ENCODE data around the gene PDE8B.
A peak's percentile ranks its signal among the peaks of the same experiment; 100 is the strongest.
"Not testable (repeated sequence)": the region's sequence is repeated elsewhere in the genome, so short reads cannot be mapped to it uniquely, and the experiment has no call there.

Gene PDE8B

DNA sequence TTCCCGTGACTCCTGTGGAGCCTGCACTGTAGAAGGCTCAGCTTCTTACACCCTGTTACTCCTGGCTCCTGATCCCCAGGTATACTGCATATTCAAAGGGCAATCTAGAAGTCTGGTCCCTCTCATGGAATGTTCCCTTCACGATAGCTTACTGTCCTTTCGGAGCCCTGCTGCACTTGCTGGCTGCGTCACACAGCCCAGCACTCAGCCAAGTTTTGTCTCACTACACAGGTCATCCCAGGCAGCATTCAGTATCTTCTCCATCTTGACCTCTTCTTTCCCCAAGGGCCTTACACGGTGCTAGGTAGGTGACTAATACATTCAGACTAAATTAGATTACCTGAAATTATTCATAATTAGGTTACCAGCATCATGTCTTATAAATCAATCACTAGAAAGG lies 157.9 kb downstream of the PDE8B start:
- DNase-seq, result no peak

DNA sequence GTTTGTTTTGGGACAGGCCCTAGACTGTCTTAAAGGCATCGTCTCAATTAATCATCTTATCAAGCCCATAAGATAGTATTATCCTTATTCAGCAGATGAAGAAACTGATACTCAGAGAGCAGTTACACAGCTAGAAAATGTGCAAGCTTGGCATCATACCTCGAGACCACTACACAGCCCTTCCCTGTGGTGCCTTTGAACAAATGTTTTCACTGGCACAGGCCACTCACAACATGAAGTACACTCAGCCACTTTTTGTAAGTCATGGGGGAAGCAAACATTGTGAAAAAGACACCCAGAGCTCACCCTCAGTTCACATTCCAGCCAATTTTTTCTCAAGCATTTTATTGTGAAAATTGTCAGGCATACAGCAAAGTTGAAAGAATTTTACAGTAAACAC lies 159.1 kb downstream of the PDE8B start:
- DNase-seq, result no peak

DNA sequence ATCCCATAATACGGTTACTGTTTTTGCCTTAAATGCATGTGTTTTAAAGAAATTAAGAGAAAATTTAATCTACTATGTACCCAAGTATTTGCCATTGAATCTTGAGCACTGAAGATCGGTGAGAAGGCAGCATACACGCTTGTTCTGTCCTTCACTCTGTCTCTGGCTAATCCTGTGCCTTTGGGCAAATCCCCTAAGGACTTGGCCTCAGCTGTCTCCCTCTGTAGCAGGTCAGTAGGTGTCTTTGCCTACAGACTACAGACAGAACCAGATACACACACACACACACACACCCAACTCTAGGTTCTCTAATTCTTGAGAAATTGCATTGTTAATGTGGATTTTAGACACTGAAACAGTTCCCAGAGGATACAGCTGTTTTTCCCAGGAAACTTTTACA lies 164.2 kb downstream of the PDE8B start:
- no peak for DNase-seq

DNA sequence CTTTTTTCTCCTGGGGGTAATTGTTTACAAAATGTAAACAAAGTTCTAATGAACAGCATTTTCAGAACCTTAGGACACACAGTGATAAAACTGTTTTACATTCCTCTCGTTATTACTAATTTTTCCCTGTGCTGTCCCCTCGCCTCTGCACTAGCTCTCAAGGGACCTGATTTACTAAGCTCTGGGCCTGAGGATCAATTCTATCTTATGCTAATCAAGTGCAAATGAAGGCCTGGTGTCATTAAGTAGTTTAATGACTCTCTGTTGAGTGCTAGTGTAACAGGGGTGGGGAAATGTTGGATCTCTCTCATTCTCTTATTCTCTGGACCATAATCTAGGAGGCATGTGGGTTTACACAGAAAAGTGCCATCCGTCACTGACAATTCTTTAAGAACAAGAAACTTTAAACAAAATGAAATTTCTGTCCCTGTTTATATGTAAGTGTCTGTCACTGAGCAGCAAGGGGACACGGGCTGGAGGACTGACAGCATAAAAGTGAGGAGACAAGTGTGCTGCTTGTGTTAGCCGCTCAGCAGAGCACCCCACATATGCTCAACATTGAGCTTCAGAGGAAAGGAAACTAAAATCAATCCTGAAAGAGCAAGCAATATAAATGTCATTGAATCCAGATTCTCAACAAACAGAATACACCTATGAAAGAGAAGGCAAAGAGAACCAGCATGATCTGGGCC lies 166.3 kb downstream of the PDE8B start:
- DNase-seq, result no peak

DNA sequence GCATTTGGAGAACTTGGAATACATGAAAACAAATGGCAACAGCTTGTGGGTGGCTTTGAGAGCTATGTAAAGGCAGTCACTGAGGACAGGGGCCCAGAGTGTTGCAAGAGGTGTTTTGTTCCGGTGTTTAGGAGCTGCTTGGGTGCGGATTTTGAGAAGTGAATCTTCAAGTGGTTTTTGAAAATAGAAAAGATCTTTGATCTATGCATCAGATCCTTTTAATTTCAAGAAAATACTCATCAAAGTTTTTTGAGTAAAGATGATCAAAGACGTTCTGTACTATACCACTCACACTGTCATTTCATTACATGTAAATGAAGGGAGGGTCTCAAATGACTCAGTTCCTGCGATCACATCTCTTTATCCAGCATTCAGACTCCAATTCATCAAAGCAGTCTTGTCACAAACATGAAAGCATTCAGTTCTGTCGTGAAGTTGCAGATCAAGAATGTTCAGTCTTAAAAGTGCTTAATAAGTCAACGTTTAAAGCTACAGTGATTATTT lies 169.1 kb downstream of the PDE8B start:
- no peak for DNase-seq

DNA sequence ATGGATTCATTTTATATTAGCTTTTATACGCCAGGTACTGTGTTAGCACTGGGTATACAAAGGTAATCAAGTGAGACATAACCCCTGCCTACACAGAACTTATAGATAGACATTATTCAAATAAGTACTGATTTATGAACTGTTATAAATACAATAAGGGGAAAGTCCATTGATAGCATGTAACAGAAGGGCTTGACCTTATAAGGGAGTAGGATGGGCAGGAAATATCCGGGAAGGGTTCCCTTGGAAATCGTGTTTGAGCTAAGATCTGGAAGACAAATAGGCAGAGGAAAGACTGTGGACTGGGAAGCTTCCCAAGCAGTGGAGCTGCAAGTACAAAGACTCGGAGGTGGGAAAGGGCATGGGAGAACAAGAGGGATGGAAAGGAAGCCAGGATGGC lies 170.2 kb downstream of the PDE8B start:
- no peak for DNase-seq

DNA sequence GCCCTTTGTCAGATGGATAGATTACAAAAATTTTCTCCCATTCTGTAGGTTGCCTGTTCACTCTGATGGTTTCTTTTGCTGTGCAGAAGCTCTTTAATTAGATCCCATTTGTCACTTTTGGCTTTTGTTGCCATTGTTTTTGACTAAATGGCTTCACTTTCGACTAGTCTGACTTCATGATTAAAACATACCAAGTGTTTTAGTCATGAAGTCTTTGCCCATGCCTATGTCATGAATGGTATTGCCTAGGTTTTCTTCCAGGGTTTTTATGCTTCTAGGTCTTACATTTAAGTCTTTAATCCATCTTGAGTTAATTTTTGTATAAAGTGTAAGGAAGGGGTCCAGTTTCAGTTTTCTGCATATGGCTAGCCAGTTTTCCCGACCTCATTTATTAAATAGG lies 172.9 kb downstream of the PDE8B start:
- not testable (repeated sequence) for DNase-seq

DNA sequence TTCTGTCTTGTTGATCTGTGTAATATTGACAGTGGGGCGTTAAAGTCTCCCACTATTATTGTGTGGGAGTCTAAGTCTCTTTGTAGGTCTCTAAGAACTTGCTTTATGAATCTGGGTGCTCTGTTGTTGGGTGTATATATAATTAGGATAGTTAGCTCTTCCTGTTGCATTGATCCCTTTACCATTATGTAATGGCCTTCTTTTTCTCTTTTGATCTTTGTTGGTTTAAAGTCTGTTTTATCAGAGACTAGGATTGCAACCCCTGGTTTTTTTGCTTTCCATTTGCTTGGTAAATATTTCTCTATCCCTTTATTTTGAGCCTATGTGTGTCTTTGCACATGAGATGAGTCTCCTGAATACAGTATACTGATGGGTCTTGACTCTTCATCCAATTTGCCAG lies 175.9 kb downstream of the PDE8B start:
- not testable (repeated sequence) for DNase-seq

DNA sequence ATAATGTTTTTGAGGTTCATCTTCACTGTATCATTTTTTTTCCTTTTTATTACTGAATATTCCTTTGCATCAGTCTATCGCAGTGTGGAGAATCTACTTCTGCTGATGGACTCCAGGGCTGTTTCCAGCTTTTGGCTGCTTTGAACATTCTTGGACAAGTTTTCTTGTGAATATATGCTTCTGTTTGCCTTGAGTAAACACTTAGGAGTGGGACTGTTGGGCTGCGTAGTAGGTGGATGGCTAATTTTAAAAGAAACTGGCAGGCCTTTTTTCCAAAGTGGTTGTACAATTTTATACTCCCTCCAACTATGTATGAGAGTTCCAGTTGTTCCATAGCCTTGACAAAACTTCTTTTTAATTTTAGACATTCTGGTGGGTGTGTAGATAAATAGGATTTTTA lies 179.3 kb downstream of the PDE8B start:
- DNase-seq, result no peak

DNA sequence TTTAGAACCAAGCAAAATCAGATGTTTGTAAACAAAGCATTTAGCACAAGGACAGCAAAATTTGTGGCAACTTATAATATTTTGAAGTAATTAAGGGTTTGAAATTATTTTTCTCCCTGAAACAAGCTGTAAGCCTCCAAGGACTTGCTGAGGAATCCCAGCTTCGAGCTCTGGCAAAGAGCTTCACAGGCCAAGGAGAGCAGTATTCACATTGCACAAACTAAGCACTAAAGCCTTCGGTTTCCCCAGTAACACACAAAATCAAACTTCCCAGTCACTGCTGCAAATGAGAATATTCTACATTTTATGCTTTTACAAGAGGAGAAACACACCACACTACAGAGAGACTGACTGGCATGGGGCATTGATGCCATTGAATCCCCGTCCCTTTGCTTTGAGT lies 179.7 kb downstream of the PDE8B start:
- no peak for DNase-seq

DNA sequence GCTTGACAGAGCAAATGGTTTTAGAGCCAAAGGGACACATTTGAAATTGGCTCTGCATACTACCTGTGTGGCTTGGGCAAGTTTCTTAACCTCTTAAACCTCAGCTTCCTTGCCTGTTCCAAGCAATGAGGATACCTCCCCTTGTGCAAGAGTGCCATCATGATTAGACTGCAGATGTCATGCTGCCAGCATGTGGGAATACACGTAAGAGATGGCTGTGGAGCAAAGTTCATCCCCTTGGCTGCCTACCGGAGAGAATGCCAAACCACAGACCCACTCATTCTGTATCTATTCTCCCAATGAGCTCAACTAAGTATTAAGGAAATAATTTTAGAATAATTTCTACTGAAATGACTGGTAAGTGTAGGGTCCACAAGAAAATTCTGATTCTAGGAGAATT lies 180.3 kb downstream of the PDE8B start:
- peak; percentile 56 for DNase-seq

DNA sequence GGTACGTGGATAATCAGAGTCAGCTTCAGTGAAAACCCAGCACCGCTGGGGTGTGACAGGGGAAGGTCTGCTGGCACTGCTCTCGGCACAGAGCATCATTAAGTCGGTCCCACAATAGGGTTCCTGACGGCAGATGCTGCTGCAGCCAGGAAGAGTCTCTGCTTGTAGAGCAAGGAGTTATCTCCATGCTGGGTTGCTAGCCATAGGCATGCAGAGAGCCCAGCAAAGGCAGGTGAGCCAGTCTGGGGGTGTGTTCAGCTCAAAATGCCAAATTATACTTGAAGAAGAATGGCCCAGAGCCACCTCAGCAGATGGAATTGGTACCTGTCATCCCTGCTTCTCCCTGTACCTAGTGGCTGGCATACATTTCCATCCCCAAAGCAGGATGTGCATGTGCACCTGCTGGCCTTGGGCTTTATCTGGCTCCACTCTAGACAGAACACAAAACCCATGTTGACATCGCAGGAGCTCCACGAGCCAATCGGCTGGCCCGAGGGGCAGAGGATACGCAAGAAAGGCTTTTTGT lies 180.8 kb downstream of the PDE8B start:
- no peak for DNase-seq

DNA sequence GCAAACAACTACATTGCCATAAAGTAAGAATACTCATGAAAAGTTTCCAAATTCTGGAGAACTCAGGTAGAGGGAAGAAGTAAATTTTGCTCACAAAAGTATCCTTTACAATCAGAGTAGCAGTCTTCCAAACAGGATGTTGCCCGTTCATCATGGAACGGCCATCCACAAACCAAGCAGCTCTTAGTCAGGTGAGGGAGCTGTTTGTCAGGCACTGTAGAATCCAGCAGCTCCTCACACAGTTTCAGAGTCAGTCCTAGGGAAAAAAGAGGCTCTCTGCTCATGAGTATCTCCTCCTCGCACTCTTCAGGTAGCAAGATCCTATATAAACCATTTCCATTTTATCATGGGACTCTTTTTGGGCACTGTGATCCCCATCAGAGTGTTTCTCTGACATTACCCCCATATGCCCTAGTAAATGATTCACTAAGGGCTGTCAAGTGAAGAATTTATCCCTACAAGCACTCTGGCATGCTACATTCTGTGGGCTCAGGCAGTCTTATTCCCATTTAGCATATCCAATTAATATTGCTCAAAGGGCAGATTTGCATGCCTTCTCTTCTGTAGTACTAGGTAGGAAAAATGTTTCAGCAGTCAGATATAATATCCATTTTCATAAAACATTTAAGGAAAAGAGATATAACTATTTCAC lies 183.7 kb downstream of the PDE8B start:
- no peak for DNase-seq

DNA sequence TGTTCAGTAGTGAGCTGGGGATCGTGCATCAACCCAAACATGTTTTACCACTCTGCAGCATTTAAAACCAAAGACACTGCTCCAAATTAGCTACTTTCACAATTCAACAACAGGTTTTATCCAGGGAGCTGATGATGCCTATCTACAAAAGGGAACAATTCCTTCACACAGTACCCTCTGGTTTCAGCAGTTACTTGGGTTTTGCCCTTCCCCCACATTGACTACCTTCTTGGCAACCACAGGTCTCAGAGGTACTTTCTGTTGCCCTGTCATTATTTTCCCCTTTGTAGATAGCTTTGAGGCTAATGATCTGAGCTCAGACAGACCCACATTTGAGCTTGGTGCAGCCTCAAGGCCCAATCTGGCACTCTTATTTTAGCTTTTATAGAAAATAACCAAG lies 185.5 kb downstream of the PDE8B start:
- DNase-seq, result no peak

DNA sequence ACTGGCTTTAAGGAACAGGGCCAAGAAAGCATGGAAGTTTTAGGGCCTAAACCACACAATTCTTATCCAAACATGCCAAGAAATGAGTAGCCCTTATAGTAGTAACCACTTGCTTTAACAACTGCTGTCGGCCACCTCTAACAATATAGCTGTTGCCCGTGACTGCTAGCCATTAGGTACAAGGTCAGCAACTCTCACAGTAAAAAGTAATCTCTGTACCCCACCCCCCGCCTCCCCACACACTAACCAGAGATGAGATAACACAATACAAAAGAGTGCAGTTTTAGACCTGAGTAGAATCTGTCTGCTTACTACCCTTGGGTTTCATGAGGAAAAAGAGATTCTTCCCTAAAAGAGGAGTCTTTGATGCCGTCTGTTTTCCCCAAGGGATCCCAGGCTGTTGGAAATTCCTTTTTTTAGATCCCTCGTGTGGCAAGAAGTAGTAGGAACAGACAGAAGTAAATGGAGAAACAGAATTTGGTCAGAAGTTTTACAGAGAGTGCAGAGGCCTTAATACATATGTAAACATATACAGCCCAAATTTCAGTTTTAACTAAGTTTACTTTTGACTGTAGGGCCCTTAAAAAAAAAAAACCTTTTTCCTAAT lies 187.3 kb downstream of the PDE8B start:
- no peak for DNase-seq

DNA sequence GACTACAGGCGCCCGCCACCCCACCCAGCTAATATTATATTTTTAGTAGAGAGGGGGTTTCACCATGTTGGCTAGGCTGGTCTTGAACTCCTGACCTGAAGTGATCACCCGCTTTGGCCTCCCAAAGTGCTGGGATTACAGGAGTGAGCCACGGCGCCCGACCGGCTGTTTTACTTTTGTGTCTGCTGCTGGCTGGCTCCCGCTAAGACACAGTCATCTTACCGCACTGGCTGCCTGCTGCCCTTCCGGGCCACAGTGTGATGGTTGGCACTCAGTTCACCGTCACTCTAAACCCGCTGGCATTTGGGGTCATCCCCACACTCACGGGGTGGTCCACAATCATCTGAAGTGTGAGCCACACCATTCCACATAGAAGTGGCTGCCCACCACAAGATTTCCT lies 188.0 kb downstream of the PDE8B start:
- no peak for DNase-seq

DNA sequence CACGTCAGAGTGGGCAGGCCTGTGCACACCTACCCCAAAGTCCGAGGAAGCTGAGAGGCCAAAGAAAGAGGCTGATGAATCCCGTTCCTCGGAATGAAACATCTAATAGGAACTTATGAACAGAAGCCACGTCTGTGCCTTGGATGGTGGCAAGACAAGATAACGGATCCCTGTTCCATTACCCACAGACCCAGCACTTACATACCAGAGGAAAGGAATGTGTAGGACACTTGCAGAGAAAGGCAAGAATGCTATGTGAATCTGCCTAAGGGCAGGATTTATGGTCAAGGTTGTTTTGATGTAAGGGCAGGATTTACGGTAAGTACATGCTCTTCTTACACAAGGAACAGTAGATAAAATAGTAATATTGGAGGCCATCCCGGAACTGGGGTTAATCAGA lies 188.4 kb downstream of the PDE8B start:
- no peak for DNase-seq

DNA sequence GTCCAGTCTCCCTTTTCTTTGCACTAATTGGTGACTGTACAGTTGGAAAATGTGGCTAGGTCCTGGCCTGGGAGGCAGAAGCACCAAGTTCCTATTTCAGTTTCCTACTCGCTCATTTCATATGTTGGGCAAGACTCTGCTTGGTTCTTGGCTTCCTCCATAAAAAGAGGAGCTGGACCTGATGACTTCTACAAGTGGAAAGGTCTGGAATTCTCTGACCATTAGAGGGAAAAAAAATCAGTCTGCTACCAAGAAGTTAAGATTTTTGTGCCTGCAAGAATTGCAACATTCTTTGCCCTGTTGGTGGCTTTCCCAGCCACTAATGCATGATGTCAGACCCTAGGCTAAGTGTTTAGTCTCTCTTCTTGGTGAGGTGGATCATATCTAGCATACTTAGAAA lies 190.2 kb downstream of the PDE8B start:
- DNase-seq, result no peak

DNA sequence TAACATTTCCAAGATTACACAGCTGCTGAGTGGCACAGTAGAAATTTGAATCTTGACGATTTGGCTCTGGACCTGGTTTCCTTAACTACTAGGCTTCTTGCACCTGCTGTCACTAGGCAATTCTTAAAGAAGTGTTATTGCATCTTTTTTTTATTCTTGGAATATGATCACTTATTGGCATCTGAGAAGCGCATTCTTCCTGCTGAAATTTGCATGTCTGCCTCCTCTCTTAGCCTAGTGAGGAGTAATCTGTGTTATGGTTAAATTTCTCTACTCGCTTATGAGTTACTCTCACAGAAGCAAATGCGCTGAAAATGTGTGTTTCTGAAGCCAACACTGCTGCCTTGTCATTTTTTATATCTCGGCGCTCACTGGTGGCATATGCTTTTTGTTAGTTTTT lies 192.3 kb downstream of the PDE8B start:
- DNase-seq, result no peak

DNA sequence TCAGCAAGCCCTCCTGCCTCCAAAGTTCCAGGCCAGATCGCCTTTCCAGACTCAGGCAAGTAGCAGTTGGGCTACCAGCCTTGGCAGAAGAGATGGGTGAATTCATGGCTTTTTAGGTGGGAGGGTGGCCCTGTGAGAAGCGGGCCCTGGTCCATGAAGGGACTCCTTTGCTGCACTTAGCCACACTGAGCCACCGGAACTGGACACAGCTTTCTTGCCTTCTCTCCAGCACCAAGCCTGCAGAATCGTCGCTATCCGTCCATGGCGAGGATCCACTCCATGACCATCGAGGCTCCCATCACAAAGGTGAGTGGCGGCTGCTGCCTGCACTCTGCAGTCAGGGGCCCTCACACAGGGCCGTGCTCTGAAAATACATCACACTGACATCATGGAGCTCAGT lies 196.7 kb downstream of the PDE8B start:
- DNase-seq, result no peak

DNA sequence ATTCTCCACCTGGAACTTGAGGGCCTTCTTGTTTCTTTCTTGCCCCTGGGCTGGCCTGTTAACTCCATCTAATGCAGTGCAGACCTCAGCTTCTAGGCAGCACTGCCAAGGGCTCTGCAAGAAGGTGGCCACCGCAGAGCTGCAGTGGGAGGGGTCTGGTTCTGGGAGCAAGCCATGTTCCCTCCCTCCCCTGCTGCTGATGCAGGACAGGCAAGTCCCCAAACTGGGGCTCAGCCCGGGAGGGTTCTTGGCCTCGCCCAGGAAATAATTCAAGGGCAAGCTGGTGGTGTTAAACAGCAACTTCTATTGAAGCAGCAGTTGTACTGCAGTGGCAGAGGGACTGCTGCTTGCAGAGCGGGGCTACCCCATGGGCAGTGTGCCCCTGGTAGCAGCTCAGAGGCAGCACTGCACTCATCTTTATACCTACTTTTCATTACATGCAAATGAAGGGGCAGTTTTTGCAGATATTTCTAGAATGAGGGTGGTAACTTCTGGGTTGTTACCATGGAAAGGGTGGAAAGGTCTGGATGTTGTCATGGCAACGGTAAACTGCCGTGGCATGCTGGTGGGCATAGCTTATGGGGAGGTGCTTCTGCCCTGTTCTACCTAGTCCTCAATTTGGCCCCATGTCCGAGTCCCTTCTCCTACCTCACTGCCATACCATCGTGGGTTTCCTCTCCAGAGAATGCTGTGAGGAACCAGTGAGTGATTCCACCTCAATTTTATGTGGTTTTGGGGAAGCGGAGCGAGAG lies 199.6 kb downstream of the PDE8B start:
- DNase-seq, result no peak

DNA sequence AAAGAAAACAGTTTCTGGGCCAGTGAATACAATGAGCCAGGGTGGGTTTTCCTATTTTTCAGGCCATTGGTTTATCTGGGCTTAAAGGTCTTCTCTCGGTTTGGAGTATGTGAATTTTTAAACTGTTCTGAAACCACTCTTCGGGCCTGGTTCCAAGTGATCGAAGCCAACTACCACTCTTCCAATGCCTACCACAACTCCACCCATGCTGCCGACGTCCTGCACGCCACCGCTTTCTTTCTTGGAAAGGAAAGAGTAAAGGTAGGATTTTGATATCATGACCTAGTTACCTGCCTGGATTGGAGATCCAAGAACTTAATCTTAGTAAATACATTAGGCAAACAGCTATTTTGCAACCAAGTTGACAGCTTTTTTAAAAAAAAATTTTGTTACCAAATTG lies 202.6 kb downstream of the PDE8B start:
- no peak for DNase-seq

DNA sequence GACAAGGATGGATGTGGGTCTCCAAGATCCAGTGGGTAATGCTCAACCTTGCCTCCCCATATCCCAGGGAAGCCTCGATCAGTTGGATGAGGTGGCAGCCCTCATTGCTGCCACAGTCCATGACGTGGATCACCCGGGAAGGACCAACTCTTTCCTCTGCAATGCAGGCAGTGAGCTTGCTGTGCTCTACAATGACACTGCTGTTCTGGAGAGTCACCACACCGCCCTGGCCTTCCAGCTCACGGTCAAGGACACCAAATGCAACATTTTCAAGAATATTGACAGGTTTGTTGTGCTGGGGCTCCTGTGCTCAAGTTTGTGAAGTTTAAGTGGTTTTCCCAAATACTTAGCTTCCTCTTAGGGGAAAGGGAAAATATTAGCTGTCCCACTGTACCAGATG lies 207.7 kb downstream of the PDE8B start:
- no peak for DNase-seq
